AG04450 (cell line): Measurements from ENCODE around the gene OCSTAMP. TPM values are rescaled to one million over a fixed set of nuclear protein-coding genes. Genes with fewer than 3 reads are reported as not detected.

Source experiments
- CTCF ChIA-PET: fragments of 300-600, 350-600 bp; formaldehyde crosslinking; extraction: SDS; loops from one replicate; lab custom pipeline; 2022; ENCODE audit warnings: antibody characterized with exemption, inconsistent platforms; lab: Charles Lee
- POLR2A ChIA-PET: fragments of 350-600 bp; formaldehyde crosslinking; extraction: SDS; loops from one replicate; lab custom pipeline; 2021; ENCODE audit warnings: antibody characterized with exemption, inconsistent platforms; lab: Yijun Ruan, JAX
- DNase-seq: peaks from one replicate; pipeline ENCODE4 v3.0.0-alpha.2; 2011; ENCODE audit warnings: low read depth, low spot score
- H3K27ac ChIP-seq: one replicate; pipeline ENCODE4 v1.5.1; 2012; ENCODE audit warnings: low read depth, low read length, control low read depth
- H3K27me3 ChIP-seq: one replicate; pipeline ENCODE4 v1.6.0; 2012; ENCODE audit warnings: low read length; ENCODE audit not compliant: control insufficient read depth, insufficient read depth
- H3K4me3 ChIP-seq: 2 replicates; pipeline ENCODE4 v1.5.1; 2011; ENCODE audit warnings: mild to moderate bottlenecking, low read depth, low read length, control low read depth
- H3K9me3 ChIP-seq: 2 replicates; pipeline ENCODE4 v1.5.1; 2012; ENCODE audit warnings: low read length; ENCODE audit not compliant: control insufficient read depth, insufficient read depth
- polyA plus RNA-seq: library from polyadenylated mRNA; depleted of rRNA; stranded (reverse); fragments of >200 nt; gene quantifications from 2 replicates; pipeline ENCODE4 v1.2.3, GENCODE V29; 2011
- TF ChIP-seq, protein P1 (sequence below): IDR thresholded peaks from 2 replicates; pipeline ENCODE4 v1.5.1; 2011; ENCODE audit warnings: low read depth, low read length, control low read depth, inconsistent platforms

OCSTAMP gene
- polyA plus RNA-seq, 1 experiment, result not detected

DNA sequence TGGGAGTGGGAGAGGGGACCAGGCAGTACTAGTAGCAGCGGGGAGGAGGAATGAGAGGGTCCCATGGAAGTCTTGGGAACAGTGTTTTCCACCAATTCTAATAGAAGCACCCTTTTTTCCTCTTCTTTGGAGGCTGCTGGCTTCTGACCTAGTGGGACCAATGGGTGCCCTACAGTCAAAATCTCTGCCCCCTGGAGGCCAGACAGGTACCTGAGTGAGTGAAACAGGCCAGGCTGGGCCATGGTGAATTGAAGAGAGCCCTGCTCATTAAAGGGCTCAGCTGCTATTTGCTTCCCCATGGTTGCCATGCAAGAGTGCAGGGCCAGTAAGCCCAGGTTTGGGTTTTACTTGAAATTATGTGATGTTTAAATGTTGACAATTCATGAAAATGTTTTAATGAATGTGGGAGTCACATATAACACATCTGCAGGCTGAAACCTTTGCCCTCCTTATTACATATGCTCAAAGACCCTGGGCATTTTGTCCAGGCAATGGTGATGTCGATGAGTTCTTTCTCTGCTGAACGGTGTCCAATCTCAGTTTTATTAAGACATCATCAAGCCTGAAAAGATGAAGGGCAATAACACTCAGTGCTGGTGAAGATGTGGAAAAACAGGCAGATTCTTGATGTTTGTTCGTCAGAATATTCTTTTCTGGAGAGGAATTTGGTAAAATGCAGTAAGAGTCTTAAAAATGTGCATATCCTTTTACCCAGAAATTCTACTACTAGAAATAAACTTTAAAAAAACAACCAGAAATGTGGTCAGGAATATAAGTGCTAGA, 42.3 kb upstream of the OCSTAMP start:
- H3K9me3 ChIP-seq, result no peaks in the 10 kb centered on the region
- POLR2A ChIA-PET, result no interaction called here
- H3K4me3 ChIP-seq, result no peak overlapping the region
- CTCF ChIA-PET, result no interaction called here
- H3K27ac ChIP-seq, result no peak overlapping the region
- H3K27me3 ChIP-seq, result no peaks in the 10 kb centered on the region
- TF ChIP-seq, protein P1, sequence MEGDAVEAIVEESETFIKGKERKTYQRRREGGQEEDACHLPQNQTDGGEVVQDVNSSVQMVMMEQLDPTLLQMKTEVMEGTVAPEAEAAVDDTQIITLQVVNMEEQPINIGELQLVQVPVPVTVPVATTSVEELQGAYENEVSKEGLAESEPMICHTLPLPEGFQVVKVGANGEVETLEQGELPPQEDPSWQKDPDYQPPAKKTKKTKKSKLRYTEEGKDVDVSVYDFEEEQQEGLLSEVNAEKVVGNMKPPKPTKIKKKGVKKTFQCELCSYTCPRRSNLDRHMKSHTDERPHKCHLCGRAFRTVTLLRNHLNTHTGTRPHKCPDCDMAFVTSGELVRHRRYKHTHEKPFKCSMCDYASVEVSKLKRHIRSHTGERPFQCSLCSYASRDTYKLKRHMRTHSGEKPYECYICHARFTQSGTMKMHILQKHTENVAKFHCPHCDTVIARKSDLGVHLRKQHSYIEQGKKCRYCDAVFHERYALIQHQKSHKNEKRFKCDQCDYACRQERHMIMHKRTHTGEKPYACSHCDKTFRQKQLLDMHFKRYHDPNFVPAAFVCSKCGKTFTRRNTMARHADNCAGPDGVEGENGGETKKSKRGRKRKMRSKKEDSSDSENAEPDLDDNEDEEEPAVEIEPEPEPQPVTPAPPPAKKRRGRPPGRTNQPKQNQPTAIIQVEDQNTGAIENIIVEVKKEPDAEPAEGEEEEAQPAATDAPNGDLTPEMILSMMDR, result no peak
- no peak for DNase-seq

DNA sequence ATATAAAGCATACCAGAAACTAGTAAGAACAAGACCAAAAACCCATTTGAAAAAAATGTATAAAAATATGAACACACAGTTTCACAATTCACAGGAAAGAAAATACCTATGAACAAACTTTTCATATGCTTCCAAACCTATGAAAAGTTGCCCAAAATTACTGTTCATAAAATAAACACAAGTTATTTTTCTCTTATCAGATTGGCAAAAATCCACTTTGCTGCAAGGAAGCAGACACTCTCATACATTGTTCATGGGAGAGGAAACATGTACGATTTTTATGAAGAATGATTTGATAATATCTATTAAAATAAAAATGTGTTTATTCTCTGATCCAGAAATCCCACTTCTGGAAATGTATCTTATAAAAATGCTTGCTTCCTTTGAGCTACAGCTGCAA, 40.0 kb upstream of the OCSTAMP start:
- POLR2A ChIA-PET, result no interaction called here
- DNase-seq, result no peak
- TF ChIP-seq, protein P1, result no peak
- H3K27ac ChIP-seq, result no peak overlapping the region
- H3K9me3 ChIP-seq, result no peaks in the 10 kb centered on the region
- peaks cover 2% of the 10 kb centered on the region for H3K27me3 ChIP-seq
- CTCF ChIA-PET, result no interaction called here
- no peak overlapping the region for H3K4me3 ChIP-seq

DNA sequence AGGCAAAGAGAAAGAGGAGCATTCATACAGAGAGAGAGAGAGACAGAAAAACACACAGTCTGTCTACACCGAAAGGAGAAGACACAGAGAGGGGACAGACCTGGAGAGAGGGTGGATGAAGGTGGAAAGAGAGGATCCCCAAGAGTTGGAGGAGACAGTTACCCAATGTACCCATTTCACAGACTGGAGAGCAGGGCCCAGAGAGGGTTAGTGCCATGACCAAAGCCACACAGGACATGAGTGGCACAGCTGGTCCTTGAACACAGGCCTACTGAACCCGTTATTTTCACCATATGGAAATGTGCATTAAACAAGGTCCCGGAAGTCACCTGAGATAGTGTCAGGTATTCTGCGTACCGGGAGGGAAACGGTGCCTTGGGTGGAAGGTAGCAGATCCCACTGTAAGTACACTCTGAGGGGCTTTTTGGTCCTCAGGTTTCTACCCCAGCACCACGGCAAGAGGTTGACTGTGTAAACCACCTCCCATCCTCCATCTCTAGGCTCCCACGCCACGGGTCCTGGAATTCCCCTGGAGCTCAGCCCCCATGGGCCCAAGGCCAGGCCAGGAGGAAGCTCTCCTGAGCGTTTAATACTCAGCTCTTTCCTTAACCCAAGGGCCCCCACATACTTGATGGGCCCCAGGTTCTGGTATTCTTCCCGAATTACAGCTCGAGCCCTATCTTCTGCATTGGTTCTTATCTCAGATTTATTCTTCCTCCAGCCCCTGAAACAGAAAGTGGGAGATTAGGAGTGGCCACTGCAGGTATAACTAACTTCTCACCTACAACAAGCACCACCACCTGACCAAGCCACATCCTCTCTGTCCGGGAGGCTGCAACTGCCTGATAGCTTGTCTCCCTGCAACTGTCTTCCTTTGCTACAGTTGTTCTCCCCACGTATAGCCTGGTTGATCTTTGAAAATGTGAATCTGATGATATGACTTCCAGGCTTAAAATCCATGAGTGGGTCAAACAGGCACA, 38.4 kb upstream of the OCSTAMP start:
- Histone ChIP-seq H3K27ac (no peak overlapping the region), H3K4me3 (no peak overlapping the region), H3K27me3 (peaks cover 4% of the 10 kb centered on the region), H3K9me3 (no peaks in the 10 kb centered on the region)
- POLR2A ChIA-PET, result no interaction called here
- TF ChIP-seq, protein P1, result no peak
- CTCF ChIA-PET, result interaction anchor here (0.9 kb wide), 1 partner anchor 45 kb away, joined by 3 read pairs; no protein-coding TSS in a partner anchor
- DNase-seq, result no peak

DNA sequence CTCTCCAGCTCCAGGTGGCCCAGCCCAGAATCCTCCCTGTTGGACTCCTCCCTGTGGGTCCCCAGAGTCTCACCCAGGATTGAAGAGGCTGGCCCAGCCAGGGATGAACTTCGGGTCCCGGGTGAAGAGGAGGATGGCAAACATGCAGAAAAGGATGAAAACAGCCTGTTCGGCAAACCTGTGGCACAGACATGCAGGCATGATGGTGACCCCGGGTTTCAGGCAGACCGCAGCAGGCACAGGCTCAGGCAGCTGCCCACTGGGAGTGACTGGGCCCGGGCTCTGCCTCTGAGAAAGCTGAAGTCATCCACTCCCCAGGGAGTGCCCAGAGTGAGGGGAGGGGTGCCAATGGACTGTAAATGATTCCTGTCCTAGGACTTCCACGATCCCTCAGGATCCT, 37.5 kb upstream of the OCSTAMP start:
- no peak overlapping the region for H3K27ac ChIP-seq
- H3K9me3 ChIP-seq, result no peaks in the 10 kb centered on the region
- H3K27me3 ChIP-seq, result peaks cover 7% of the 10 kb centered on the region
- TF ChIP-seq, protein P1, result no peak
- no peak for DNase-seq
- POLR2A ChIA-PET, result no interaction called here
- no peak overlapping the region for H3K4me3 ChIP-seq
- CTCF ChIA-PET, result no interaction called here
